ENCODE data around the gene HRH3.

HRH3 gene

DNA sequence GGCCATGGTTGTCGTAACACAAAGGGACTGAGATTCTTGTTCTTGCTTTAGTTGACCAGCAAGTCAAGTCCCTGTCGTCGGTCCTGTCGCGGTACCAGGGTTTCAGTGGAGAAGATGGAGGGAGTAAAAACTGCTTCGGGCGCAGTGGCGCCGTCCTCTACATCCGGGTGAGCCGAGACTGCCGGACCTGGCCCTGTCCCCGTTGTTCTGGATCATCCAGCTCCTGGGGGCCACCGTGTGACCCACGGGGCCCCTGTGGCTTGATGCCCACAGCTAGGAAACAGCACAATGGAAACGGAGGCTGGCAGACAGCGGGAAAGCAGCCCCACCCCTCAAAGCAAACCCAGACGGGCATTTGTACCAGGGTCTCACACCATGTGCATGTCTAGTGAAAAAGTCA is 22.3 kb downstream of the HRH3 start:
- no peak for DNase-seq (ENCODE audit: low spot score)

DNA sequence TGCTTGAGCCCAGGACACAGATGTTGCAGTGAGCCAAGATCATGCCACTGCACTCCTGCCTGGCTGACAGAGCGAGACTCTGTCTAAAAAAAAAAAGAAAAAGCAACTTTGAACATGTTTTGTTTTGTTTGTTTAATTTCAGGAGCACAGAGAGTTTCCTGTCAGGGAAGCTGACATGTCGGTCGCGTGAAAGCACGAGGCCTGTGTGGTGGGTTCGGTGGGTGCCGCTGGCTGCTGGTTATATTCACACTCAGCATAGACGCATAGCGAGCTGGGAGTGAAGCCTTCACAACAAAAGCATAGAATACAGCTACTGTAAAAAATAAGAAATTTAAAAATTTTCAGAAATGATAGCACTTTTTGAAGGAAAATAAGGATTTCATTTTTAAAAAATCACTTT is 22.8 kb downstream of the HRH3 start:
- DNase-seq (ENCODE audit: low spot score) = no peak

DNA sequence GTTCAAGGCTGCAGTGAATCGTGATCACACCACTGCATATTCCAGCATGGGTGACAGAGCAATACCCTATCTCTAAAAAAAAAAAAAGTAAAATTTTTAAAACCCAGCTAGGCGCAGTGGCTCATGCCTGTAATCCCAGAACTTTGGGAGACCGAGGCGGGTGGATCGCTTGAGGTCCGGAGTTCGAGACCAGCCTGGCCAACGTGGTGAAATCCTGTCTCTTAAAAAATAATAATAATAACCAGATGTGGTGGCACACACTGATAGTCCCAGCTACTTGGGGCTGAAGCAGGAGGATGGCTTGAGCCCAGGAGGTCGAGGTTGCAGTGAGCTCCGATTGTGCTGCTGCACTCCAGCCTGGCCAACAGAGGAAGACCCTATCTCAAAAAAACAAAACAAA is 23.8 kb downstream of the HRH3 start:
- DNase-seq (ENCODE audit: low spot score) = no peak

DNA sequence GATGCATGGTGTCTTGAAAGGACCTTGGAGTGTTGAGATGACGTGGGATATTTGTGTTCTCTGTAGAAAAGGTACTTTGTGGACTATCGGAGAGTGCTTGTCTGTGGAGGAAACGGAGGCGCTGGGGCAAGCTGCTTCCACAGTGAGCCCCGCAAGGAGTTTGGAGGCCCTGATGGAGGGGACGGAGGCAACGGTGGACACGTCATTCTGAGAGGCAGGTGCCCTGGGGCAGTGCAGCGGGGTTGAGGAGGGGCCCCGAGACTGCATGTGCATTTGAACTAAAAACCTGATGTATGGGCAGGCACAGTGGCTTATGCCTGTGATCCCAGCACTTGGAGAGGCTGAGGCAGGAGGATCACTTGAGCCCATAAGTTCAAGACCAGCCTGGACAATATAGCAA is 24.3 kb downstream of the HRH3 start:
- no peak for DNase-seq (ENCODE audit: low spot score)

DNA sequence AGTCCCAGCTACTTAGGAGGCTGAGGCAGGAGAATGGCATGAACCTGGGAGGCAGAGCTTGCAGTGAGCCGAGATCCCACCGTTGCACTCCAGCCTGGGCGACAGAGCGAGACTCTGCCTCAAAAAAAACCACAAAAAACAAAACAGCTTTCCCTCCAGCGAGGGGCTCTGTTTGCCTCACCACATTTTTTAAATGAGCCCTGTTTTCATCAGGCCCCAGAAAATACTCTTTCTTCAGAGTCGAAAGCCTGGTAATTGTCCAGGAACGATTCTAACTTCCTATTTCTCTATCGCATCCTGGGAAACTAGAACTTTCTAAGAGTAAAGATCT is 25.0 kb downstream of the HRH3 start:
- no peak for DNase-seq (ENCODE audit: low spot score)

DNA sequence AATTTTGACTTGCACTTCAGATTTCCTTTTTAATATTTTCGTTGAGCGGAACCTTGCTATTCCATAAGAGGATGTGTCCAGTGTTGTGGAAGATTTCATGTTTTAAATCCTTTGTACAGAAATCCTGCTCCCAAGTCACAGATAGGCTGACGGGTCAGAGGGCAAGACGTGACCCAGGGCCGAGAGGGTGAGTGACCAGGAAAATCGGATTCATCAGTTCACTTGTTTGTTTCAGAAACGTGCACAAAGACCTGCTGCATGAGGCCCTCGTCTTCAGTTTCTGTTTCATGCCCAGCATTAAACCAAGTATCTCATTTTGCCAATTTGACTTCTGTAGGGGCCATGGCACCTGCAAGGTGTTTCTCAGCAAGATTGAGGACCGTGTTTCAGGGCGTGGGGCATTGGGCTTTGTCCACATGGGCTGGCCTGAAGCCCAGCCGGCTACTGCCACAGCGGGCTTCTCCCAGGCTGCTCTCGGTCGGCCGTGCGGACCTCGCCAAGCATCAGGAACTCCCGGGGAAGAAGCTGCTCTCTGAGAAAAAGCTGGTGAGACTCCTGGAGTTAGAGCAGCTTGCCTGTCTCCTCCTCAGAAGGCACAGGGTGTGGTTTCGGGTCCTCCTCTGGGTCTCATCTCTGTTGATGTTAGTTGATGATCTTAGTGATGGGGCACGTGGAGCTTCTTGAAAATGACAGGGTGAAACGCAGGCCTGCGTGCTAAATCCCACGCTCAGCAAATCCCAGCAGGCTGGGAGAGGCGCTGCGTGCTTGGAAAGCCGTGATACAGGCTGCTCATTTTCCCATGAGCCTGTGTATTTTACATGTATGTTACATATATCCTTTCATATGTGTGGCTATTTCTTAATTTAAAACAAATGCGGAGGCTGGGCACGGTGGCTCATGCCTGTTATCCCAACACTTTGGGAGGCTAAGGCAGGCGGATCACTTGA is 26.7 kb downstream of the HRH3 start:
- no peak for DNase-seq (ENCODE audit: low spot score)

DNA sequence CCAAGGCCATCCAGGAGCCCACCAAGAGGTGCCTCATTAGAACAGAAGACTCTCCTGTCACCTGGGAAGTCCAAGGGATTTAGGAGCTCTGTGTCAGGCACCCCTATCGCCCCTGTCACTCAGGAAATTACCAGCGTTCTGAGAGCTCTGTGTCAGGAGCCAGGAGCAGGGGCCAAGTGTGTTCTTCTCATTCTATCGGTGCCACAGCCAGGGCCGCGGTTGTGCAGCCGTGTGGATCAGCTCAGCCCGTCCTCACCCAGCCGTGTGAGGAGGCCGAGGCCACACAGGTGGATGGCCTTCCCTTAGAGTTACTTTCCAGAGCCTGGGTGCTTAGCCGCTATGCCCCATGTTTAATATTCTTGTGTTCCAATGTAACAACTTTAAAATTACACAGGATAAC is 27.4 kb downstream of the HRH3 start:
- no peak for DNase-seq (ENCODE audit: low spot score)

DNA sequence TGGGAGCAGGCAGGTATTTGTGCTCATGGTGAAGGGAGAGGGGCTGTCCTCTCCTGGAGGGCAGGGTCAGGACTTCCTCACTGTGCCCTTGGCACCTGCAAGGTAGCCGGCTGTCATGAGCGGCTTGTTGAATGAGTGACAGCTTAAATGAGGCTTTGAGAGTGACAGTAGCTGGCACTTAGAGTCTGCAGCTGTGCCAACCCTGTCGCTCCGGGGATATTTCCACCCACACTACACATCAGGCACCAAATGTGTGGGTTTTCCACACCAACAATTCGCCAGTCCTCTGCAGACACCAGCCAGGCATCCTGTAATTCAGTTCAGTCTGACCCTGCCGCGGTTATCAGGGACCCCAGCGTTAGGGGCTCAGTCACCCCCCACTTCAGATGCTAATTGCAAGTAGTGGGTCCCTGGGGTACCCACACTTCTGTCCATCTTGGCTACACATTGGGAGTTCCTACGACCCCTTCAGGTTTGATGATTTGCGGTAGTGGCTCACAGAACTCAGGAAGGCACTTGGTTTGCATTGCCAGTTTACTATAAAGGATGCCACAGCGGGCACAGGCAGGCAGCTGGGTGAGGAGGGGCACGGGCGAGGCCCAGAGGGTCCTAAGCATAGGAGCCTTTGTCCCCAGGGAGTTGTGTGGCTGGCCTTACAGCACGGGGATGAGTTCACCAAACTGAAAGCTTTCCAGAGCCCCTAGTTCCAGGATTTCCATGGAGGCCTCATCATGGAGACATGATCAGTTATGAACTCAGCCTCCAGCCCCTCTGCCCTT is 28.1 kb downstream of the HRH3 start:
- no peak for DNase-seq (ENCODE audit: low spot score)

DNA sequence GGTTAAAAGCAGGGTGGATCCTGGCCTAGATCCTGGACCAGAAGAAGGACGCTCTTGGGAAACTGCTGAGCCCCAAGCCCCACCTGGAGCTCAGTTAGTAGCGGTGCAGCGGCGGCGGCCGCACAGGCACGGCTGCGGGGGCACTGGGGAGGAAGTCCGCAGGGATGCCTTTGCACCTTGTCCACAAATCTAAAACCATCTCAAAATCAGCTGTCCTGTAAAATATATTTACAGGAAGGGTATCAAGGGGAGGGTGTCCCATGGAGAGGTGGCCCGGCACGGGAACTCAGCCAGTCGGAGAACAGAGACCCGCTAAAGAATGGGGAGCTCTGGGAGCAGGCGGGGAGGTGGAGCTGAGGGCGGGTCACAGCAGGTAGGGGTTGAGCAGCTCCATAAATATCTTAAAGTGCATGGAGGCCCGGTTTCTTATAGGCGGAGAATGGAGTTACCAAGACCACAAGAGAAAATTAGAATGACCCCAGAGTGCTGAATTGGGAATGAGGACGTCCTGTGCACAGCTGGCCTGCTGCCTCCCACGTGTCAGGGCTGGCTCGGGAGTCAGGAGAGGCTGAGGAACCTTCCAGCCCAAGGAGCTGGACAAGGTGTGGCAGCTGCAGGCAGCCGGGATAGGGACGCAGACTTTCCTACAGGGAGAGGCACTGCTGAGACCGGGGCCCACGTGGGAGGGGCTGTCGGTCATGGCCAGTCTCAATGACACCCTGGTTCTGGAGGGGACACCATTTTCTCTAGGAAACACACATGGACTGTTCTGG is 29.3 kb downstream of the HRH3 start:
- DNase-seq (ENCODE audit: low spot score) = no peak

DNA sequence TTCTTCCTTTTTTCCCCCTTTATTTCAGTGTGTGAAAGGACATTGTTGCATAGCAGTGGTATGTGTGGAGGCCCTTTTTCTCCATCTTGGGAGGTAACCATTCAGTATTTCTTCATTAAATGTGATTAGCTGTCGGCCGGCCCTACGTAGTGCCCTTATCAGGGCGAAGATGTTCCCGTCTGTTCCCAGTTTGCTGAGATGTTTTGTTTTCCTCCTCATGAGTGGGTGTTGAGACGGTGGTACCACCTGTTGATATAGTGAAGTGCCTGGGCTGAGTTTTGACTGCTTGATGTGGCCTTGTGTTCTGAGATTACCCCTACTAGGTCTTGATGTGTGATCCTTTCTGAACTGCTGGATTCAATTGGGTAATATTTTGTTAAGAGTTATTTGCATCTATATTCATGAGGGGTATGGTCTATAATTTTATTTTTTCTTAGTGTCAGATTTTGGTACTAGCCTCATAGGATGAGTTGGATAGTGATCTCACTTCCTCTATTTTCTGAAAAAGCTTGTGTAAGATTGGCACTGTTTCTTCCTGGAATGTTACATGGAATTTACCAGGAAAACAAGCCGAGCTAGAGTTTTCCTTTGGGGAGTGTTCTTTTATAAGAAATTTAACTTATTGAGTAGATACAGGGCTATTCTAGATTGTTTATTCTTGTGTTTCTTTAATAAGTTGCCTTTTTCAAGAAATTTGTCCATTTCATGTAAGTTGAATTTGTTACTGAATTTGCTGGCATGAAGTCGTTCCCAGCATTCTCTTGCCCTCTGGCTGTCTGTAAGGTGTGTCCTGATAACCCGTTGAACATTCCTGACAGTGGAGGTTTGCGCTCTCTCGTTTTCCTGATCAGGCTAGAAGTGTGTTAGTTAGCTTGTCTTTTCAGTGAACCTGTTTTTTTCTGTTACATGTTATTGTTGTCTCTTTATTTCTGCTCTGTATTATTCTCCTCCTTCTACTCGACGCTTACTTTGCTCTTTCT is 32.9 kb downstream of the HRH3 start:
- no peak for DNase-seq (ENCODE audit: low spot score)

DNA sequence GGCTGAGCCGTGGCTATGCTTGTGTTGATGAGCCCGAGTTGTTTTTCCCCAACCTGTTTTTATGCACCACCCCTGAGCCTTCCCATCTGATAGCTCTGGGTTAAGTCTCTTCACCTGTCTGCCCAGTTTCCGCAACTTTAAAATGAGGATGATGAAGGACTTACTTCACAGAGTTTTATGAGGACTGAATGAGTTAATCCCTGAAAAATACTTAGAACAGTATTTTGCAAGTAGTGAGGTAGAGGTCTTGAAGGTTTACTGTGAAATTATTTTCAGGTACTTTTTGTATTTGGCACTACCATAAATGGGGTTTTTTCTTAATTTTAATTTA is 34.0 kb downstream of the HRH3 start:
- no peak for DNase-seq (ENCODE audit: low spot score)

DNA sequence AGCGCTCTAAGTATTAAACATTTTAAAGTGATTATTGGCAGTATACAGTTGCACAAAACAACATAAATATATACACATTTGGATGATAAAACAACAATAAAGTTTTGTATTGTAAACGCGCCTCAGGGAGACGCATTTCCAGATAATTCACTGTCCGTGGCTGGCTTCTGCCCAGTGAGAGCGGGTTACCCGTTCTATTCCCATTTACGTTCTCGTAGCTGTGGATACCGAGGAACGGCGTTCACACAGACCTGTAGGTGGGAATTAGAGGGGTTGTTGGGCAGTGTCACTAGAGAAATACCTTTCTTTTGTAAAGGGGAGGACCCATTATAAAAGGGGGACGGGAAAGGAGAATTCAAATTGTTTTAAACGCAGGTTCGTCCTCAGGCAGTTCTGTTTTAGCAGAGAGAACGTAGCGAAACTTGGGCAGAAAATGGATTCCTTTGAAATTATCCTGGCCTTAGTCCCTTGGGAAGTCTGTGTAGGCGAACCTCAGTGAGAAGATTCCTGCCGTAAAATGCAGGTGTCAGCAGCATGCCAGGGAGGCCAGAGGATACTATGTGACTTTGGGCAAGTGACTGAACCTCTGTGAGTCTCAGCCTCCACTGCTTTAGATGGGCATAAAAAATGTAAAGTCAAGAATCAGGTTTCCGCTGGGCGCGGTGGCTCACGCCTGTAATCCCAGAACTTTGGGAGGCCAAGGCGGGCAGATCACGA is 36.5 kb downstream of the HRH3 start:
- DNase-seq (ENCODE audit: low spot score) = peak; percentile 7

DNA sequence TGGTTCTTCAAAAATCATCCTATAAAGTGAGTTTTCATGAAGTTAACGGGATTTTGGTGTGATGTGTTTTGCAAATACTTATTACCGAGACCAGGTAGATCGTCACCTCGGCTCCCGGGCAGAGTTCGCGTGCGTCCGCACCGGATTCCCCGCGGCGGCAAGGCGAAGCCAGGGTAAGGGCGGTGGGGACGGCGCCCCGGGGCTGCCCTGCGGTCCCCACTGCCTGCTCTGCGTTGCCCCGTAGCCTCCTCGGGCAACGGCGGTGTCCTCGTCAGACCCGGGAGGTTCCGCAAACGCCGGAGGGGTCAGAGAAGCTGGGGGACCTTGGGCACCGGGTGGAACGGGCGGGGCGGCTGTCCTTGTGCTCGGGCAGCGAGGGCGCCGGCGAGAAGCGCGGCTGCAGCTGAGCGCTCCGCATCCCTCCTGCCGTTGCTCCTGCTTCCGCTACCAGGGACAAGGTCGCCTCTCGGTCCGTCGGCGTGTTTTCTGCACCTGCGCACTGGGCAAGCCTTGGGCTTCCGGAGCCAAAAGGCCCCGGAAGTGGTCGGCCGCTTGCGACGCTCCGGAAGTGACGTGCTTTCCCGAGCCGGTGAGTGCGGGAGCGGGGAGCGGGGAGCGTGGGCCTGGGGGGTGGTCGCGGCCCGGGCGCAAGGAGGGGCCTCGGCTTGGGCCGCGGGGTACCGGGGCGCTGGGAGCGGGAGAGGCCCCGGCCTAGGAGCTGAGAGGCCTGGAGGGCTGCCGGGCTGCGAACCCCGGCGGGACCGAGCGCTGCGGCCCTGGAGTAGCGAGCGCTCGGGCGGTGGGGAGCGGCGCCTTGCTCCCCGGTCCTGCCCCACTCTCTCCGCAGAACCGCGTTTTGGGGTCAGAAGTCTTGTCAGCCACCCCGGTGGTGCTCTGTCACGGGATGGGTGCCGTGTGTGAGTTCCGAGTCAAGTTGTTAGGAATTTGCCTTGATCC is 37.3 kb downstream of the HRH3 start, which contains the start of gene MTG2:
MTG2 (plus strand) TSS at position 560 of the 957 bp plus-strand sequence. CDS start 10,393 bp downstream, outside the sequence.
- DNase-seq (ENCODE audit: low spot score) = peak; percentile 96

DNA sequence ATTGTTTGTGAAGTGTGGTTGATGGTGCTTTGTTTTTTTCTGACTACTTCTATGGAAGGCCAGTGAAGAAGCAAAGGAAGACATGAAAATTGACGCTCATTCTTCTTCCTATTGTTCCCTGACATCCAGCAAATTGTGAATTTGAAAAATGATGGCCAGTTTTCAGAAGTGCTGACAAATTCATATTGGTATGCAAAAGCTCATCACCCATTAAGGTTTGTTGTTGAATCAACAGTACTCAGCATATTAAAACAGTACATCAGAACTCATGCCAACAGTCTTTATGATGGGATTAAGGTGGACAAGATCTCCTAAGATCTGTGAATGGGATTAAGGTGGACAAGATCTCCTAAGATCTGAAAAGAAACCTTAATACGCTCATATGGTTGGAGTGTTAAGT is 38.3 kb downstream of the HRH3 start:
- no peak for DNase-seq (ENCODE audit: low spot score)

DNA sequence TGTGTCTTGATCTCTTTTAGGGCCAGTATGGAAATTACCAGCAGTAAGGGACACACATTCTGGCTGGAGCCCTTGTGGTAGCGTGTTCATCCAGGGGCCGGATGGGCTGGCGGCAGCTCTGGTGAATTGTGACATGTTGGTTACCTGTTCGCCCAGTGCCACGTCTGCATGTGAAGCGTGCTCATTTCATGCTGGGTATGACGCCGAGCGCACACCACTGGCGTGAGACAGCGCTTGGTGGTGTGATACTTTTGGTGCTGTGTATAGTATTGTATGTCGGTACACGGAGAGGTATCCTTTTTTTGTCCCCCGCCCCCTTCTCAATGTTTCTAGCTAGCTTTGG is 40.9 kb downstream of the HRH3 start:
- no peak for DNase-seq (ENCODE audit: low spot score)

DNA sequence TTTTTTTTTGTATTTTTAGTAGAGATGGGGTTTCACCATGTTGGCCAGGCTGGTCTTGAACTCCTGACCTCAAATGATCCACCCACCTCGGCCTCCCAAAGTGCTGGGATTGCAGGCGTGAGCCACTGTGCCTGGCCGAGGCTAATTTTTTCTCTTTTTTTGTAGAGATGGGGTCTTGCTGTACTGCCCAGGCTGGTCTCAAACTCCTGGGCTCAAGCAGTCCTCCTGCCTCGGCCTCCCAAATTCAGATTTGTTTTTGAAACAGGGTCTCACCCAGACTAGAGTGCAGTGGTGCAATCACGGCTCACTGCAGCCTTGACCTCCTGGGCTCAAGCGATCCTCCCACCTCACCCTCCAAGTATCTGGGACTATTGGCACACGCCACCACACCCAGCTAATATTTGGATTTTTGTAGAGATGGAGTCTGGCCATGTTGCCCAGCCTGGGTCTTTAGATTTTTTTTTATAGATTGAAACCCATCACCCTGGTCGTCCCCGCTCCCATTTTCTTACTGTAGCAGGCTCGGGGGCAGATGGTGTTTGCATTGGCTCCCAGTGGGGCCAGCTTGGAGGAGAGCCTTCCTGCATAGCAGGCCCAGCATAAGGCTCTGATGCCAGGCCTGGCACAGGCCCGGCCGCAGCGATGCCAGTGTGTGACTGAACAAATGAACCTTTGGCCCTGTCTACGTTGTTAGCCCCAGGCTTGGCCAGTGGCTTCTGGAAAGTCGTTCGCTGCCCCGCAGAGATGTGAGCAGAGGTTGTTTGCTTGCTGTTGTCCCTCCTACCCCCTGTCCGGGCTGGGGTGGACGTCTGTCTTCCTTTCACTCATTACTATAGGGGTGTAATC is 41.5 kb downstream of the HRH3 start:
- DNase-seq (ENCODE audit: low spot score) = no peak

DNA sequence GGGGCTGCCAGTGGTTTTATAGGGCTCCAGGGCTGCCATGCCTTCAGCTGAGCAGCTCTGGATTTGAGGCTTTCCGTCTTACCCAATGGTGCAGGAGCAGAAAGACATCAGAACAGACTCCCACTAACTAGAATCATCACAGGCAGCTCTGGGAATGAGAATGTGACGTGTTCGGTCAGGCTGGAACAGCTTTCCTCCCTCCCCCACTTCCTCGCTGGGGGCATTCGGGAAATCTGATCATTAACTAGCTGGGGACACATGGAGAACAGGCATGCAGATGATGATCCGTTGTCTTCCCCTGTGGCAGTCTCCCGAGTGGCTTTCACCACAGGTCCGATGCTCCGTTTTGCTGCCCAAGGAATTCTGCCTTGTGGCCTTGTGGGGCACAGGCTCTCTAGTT is 42.8 kb downstream of the HRH3 start:
- DNase-seq (ENCODE audit: low spot score) = no peak

DNA sequence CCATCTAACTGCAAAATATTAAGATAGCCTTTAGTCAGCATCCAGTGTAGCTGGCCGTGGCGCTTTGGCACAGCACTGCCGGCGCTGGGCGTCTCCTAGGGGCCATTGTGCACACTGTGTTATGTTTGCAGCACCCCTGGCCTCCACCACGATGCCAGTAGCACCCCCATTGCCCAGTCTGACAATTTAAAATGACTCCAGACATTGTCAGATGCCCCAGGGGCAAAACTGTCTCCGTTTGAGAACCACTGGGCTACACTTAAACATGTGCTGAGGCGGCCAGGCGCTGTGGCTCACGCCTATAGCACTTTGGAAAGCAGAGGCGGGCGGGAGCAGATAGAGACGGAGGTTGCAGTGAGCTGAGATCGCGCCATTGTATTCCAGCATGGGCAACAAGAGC is 43.2 kb downstream of the HRH3 start:
- DNase-seq (ENCODE audit: low spot score) = no peak

DNA sequence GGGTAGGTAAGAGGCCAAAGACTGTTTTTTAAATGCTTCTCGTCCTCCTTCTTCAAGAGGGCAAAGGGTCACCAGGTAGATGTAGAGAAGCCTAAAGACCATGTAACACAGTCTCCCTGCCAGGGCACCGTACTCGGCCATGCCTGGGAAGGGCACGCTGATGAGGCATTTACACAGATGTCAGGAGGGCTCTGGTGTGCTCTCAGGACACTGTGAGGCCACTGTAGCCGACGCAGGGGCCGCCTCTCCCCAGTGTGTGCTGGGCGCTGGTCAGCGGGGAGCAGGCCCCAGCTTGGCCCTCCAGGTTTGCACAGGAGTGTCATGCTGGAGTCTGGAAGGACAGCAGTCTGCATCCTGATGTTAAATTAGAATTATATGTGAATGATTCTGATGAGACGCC is 44.4 kb downstream of the HRH3 start:
- no peak for DNase-seq (ENCODE audit: low spot score)
